ENCODE measurements around the gene APOB. TPM values are rescaled to one million over a fixed set of nuclear protein-coding genes. Genes with fewer than 3 reads are reported as not detected.

APOB gene
- total and polyA plus RNA-seq, 2 of the 13 experiments (the other 11 are each of a cell fraction or from before 2014, with no cell fraction given) = 1,569 to 2,515 TPM

- TF ChIP-seq PAXIP1 (CRISPR knock-in tag; conservative IDR thresholded peaks at IDR 0.05) (no peak), LCORL (IDR thresholded peaks at IDR 0.05) (no peak), LCORL (CRISPR knock-in tag; IDR thresholded peaks at IDR 0.05) (no peak), ZNF800 (CRISPR knock-in tag; IDR thresholded peaks at IDR 0.05) (no peak), ZNF646 (CRISPR knock-in tag; IDR thresholded peaks at IDR 0.05) (no peak), ZNF350 (CRISPR knock-in tag; IDR thresholded peaks at IDR 0.05; ENCODE audit: borderline replicate concordance, low read depth) (0 out of 2 replicates have a peak, but pooled peaks have one; percentile 50), ZNF317 (CRISPR knock-in tag; IDR thresholded peaks at IDR 0.05) (no peak), ZNF547 (CRISPR knock-in tag; IDR thresholded peaks at IDR 0.05) (no peak), ZC3H4 (CRISPR knock-in tag; IDR thresholded peaks at IDR 0.05; ENCODE audit: borderline replicate concordance) (no peak), ZNF34 (CRISPR knock-in tag; IDR thresholded peaks at IDR 0.05; ENCODE audit: borderline replicate concordance) (no peak), ZFP82 (CRISPR knock-in tag; IDR thresholded peaks at IDR 0.05; ENCODE audit: borderline replicate concordance) (no peak), SAP130 (CRISPR knock-in tag; IDR thresholded peaks at IDR 0.05; ENCODE audit: low read depth) (no peak), CEBPZ (IDR thresholded peaks at IDR 0.05; ENCODE audit: low read length) (no peak)
Observed at GRCh38 chr2:21019000-21019677, 24.7 kb downstream of the APOB start (continued).

Measured in HepG2 (cell line).